HG03280 (cell line): ENCODE measurements around the gene CCP110.
A peak's percentile ranks its signal among the peaks of the same experiment; 100 is the strongest.

Source experiments
- ATAC-seq: cut with Tn5 transposase; IDR thresholded peaks from one replicate; pipeline ENCODE4 v1.9.1; 2021; ENCODE audit warnings: mild to moderate bottlenecking, moderate library complexity; ENCODE audit not compliant: unreplicated experiment

The CCP110 gene

GRCh38 chr16:19523559-19524355 lies at the start of gene CCP110:
TSS of gene CCP110 (plus strand) at chr16:19523942. CDS start at chr16:19527882, 3,940 bp downstream.
- ATAC-seq: peak; percentile 70

GRCh38 chr16:19474617-19475016 lies 49.1 kb upstream of the CCP110 start:
- ATAC-seq: no peak

- ATAC-seq: no peak
Observed at GRCh38 chr16:19478505-19478904, 45.2 kb upstream of the CCP110 start.

- ATAC-seq: no peak
Observed at GRCh38 chr16:19479302-19479721, 44.4 kb upstream of the CCP110 start.

GRCh38 chr16:19481296-19481695 lies 42.4 kb upstream of the CCP110 start:
- ATAC-seq: no peak

- no peak for ATAC-seq
Observed at GRCh38 chr16:19481769-19482168, 42.0 kb upstream of the CCP110 start.

GRCh38 chr16:19482291-19482690 lies 41.5 kb upstream of the CCP110 start:
- no peak for ATAC-seq

- ATAC-seq: no peak
Observed at GRCh38 chr16:19484096-19484495, 39.6 kb upstream of the CCP110 start.

GRCh38 chr16:19485611-19486010 lies 38.1 kb upstream of the CCP110 start:
- no peak for ATAC-seq

- ATAC-seq: no peak
Observed at GRCh38 chr16:19486051-19486450, 37.7 kb upstream of the CCP110 start.

- ATAC-seq: no peak
Observed at GRCh38 chr16:19486750-19487325, 36.9 kb upstream of the CCP110 start.

GRCh38 chr16:19488213-19488640 lies 35.5 kb upstream of the CCP110 start:
- ATAC-seq: no peak

GRCh38 chr16:19490619-19491018 lies 33.1 kb upstream of the CCP110 start:
- ATAC-seq: no peak

- no peak for ATAC-seq
Observed at GRCh38 chr16:19497176-19497575, 26.6 kb upstream of the CCP110 start.

GRCh38 chr16:19499006-19499405 lies 24.7 kb upstream of the CCP110 start:
- no peak for ATAC-seq

- ATAC-seq: no peak
Observed at GRCh38 chr16:19499481-19499880, 24.3 kb upstream of the CCP110 start.

- no peak for ATAC-seq
Observed at GRCh38 chr16:19502395-19503131, 21.2 kb upstream of the CCP110 start.

GRCh38 chr16:19503461-19504075 lies 20.2 kb upstream of the CCP110 start:
- no peak for ATAC-seq

GRCh38 chr16:19505600-19506303 lies 18.0 kb upstream of the CCP110 start:
- ATAC-seq: no peak

- ATAC-seq: no peak
Observed at GRCh38 chr16:19506965-19507364, 16.8 kb upstream of the CCP110 start.

GRCh38 chr16:19507867-19508266 lies 15.9 kb upstream of the CCP110 start:
- ATAC-seq: no peak
